PC-9 (cell line): Measurements from ENCODE around the gene ATP6V1E1.

Source experiments
- EZH2 ChIP-seq: fragments of 200-600 bp; sonication (generic); IDR thresholded peaks from 2 replicates; pipeline ENCODE4 v1.8.0; 2017; ENCODE audit warnings: antibody characterized with exemption, low read depth
- TF ChIP-seq, protein P1 (sequence below): fragments of 200-600 bp; sonication (generic); conservative IDR thresholded peaks from 2 replicates; pipeline ENCODE4 v1.6.1; 2017; ENCODE audit warnings: mixed run types, antibody characterized with exemption, mild to moderate bottlenecking, moderate library complexity

- TF ChIP-seq, protein P1, sequence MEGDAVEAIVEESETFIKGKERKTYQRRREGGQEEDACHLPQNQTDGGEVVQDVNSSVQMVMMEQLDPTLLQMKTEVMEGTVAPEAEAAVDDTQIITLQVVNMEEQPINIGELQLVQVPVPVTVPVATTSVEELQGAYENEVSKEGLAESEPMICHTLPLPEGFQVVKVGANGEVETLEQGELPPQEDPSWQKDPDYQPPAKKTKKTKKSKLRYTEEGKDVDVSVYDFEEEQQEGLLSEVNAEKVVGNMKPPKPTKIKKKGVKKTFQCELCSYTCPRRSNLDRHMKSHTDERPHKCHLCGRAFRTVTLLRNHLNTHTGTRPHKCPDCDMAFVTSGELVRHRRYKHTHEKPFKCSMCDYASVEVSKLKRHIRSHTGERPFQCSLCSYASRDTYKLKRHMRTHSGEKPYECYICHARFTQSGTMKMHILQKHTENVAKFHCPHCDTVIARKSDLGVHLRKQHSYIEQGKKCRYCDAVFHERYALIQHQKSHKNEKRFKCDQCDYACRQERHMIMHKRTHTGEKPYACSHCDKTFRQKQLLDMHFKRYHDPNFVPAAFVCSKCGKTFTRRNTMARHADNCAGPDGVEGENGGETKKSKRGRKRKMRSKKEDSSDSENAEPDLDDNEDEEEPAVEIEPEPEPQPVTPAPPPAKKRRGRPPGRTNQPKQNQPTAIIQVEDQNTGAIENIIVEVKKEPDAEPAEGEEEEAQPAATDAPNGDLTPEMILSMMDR = no peak
- no peak for TF ChIP-seq EZH2
Measured at GRCh38 chr22:17583151-17583550, 45.4 kb downstream of the ATP6V1E1 start.
